ENCODE measurements around the gene WNK3.

- TF ChIP-seq EZH2phosphoT487 (IDR thresholded peaks at IDR 0.05; ENCODE audit: insufficient read depth, low read depth) (no peak), EZH2 (IDR thresholded peaks at IDR 0.05; ENCODE audit: insufficient read depth, poor library complexity, severe bottlenecking) (no peak)
Measured at GRCh38 chrX:54182864-54183613, 174.8 kb downstream of the WNK3 start, which contains the start of gene FAM120C.
